HG02588 (cell line): ENCODE measurements around the gene LBHD2.
"Not testable (repeated sequence)": the region's sequence is repeated elsewhere in the genome, so short reads cannot be mapped to it uniquely, and the experiment has no call there.

Experiments
- ATAC-seq: cut with Tn5 transposase; IDR thresholded peaks from one replicate; pipeline ENCODE4 v1.9.1; 2021; ENCODE audit warnings: mild to moderate bottlenecking, moderate library complexity; ENCODE audit not compliant: unreplicated experiment

The LBHD2 gene

GRCh38 chr14:103117499-103117898 is 33.5 kb downstream of the LBHD2 start:
- ATAC-seq, result not testable (repeated sequence)

- no peak for ATAC-seq
Observed at GRCh38 chr14:103118018-103118662, 34.1 kb downstream of the LBHD2 start.

- ATAC-seq, result no peak
Observed at GRCh38 chr14:103118663-103119404, 34.8 kb downstream of the LBHD2 start.

- ATAC-seq, result not testable (repeated sequence)
Observed at GRCh38 chr14:103119527-103119926, 35.5 kb downstream of the LBHD2 start.

GRCh38 chr14:103121121-103121845 is 37.3 kb downstream of the LBHD2 start:
- no peak for ATAC-seq

- ATAC-seq, result no peak
Observed at GRCh38 chr14:103121846-103122584, 38.0 kb downstream of the LBHD2 start.

GRCh38 chr14:103122585-103122946 is 38.6 kb downstream of the LBHD2 start:
- ATAC-seq, result no peak

GRCh38 chr14:103122947-103123633 is 39.1 kb downstream of the LBHD2 start, which contains the start of gene TNFAIP2:
Gene TNFAIP2, plus strand, starts transcription at chr14:103123461. Its CDS starts 2,997 bp downstream, at chr14:103126458.
- ATAC-seq, result no peak

GRCh38 chr14:103123634-103124500 is 39.9 kb downstream of the LBHD2 start:
- ATAC-seq, result no peak

- ATAC-seq, result no peak
Observed at GRCh38 chr14:103124501-103125001, 40.5 kb downstream of the LBHD2 start.

GRCh38 chr14:103125098-103126070 is 41.4 kb downstream of the LBHD2 start:
- no peak for ATAC-seq

GRCh38 chr14:103126088-103126872 is 42.3 kb downstream of the LBHD2 start:
- ATAC-seq, result no peak

GRCh38 chr14:103126873-103127304 is 42.9 kb downstream of the LBHD2 start:
- ATAC-seq, result no peak

- no peak for ATAC-seq
Observed at GRCh38 chr14:103127356-103127755, 43.3 kb downstream of the LBHD2 start.

GRCh38 chr14:103127861-103128598 is 44.0 kb downstream of the LBHD2 start:
- no peak for ATAC-seq

GRCh38 chr14:103128631-103129300 is 44.8 kb downstream of the LBHD2 start:
- no peak for ATAC-seq
